SW480 (cell line): ENCODE measurements around the gene SLC51B.
A peak's percentile ranks its signal among the peaks of the same experiment; 100 is the strongest.

ENCODE experiments used
- DNase-seq: peaks from one replicate; pipeline ENCODE4 v3.0.0-alpha.2; 2016; ENCODE audit warnings: low spot score

The SLC51B gene

DNA sequence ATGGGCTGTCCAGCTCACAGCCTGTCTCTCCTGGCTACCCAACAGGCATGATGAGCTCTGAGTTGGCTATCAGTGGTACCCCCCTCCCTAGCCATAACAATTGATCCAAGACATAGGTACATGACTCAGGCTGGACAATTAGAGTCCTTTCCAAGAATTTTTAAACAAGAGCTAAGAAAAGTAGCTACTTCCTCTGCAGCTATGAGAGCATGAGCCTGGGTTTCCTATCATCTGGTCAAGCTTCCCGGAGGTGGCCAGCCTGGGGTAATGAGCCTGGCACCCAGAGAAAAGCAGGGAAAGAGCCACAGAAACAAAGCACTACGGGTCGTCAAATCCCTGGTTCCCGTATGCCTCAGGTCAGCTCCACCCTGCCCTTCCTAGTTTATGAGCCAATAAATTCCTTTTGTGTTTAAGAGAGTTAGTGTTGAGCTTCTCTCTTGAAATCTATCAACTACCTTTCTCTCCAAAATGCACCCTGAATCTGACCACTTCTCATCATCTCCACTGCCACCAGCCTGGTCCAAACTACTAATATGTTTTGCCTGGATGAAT is 2.3 kb upstream of the SLC51B start:
- no peak for DNase-seq

DNA sequence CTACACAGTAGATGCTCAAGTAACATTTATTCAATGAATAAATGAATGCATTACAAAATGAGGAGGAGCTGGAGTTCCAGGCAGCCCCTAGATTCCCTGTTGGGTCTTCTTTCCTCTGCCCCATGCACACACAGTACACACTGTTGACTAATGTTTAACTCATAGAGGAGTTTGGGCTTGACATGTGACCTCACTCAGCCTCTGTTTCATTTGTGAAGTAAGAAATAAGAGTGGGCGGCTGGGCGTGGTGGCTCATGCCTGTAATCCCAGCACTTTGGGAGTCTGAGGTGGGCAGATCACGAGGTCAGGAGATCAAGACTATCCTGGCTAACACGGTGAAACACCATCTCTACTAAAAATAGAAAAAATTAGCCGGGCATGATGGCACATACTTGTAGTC is 969 bp upstream of the SLC51B start:
- DNase-seq, result peak; percentile 84

DNA sequence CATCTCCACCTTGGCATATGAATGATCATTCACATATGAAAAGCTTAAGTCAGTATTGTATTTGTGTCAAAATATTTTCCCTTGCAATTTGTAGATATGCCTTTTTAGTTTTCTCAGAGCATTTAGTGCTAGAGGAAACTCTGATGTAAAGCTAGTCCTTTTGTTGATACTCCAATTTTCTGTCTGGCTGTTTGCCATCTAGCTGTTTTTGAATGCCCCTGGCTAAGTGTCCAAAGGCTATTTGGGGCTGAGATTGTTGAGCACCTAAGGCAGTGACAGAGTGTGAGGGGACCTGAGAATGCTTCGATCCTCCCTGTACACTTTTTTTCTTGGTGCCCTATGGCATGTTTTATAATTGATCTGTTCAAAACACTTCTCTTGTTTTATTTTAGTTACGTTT is 3.1 kb downstream of the SLC51B start:
- DNase-seq, result no peak

DNA sequence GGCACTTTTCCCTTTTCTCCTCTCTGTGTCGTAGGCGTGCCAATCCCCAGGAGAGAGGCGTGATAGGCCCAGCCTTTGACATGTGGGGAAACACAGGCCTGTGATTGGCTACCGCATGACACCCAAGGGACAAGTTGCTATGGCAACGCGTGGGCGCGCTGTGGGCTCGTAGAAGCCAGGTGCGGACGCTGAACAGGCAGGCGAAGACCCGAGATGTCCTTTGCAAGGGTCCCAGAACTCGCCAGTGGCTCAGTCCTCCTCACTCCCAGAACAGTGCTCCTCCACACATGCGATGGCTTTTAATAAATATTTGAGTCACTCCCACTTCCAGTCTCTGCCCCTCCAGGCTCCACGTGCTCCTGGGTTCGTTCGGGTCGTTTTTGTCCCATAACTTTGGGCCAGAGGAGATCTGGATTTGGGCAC is 4.2 kb downstream of the SLC51B start:
- DNase-seq, result peak; percentile 96

DNA sequence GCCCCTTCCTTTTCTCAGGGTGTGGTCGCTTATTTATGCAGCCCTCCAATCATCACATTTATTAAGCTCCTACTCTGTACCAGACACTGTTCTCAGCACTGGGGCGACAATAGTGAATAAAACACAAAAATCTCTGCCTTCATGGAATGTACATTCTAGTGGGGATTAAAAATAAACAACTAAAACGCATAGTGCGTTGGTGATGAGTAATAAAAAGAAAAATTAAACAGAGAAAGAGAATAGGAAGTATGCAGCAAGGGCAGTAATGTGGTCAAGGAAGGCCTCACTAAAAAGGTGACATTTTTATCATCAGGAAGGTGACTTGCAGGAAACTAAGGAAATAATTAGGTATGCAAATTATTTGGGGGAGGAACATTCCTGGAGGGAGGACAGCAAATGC is 5.1 kb downstream of the SLC51B start:
- DNase-seq, result no peak

DNA sequence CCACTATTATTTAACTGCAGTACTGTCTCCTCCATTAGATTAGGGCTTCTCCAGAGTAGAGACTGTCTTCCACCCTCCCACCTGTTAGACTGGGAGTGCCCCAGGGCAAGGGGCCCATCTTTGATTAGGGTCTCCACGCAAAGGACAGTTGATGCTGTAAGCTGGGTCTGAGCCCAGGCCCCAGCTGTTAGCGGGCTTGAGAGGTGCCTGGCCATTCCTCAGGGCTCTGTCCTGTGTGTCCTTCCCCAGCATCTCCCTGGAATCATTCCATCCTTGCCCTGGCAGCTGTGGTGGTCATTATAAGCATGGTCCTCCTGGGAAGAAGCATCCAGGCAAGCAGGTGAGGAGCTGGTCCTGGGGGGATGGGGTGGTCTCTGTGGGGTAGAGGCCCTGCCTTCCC is 6.1 kb downstream of the SLC51B start:
- no peak for DNase-seq

DNA sequence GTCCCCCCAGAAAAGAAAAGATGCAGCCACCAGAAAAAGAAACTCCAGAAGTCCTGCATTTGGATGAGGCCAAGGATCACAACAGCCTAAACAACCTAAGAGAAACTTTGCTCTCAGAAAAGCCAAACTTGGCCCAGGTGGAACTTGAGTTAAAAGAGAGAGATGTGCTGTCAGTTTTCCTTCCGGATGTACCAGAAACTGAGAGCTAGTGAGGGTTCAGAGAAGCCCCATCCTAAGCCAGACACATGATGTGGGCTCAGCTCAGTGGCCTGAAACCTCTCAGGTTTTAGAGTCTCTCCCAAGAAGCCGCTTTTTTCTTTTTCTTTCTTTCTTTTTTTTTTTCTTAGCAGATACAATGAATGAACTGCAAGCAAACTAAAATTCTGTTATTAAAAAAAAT is 7.8 kb downstream of the SLC51B start:
- no peak for DNase-seq

DNA sequence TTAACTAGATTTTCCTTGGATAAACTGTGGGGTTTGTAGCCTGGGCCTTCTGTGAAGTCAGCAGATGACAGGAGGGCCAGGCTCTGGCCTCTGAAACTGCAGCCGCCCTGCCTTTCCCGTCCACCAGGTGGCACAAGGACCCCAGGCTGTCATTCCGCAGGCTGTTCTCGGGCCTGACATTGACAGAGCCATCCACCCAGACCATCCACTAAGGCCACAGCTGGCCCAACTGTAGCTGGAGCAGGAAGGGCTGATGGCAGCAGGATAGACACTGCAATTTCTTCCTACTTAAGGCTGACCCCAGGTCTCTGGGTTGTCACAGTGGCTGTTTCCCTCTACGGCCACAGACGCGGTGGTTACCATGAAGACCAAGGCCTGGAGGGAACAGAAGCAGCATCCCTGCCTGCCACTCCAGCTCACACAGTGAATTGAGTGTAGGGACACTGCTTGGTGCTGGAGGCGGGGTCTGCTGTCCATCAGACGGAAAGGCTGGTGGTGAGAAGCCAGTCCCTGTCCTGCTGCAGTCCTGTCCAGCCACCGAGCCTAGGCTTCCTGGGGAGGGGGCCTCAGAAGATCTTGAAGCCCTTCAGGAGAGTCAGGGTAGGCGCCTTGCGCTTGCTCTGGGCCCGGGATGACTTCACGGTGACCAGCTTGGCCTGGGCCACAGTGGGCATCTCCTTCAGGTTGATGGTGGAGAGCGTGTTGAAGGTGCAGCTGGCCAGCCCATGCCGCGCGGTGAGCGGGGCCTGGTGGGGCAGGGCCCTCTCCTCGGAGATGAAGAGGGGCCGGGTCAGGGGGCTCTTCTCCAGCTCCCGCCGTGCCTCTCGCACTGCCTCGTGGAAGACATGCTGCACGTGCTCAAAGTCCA is 9.4 kb downstream of the SLC51B start:
- peak; percentile 71 for DNase-seq

DNA sequence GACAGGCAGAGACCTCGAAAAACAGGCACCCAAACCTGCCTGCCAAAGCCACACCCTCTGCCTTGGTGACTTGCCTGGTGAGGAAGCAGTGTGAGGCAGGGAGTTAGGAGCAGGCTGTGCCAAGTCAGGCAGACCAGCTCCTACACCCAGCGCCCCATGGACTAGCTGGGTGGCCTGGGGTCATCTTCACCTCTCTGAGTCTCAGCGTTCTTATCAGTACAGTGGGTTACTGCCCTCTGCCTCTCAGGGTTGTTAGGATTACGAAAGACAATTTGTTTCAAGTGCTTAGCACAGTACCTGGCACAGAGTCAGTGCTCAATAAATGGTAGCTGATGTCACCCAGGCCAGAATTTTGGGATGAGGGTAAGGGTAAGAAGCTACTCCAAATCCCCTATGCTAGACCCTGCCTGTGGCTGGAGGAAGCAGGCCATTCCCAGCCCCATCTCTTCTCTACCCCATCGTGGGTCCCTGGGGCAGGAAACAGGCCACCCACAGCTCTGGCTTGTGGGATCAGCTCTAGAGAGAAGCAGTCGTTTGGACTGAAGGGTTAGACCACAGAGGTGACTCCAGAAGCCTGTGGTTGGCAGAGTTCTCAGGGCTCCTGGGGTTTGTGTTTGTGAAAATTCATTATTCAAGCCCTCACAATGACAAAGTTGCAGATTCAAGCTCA is 10.1 kb downstream of the SLC51B start:
- no peak for DNase-seq

DNA sequence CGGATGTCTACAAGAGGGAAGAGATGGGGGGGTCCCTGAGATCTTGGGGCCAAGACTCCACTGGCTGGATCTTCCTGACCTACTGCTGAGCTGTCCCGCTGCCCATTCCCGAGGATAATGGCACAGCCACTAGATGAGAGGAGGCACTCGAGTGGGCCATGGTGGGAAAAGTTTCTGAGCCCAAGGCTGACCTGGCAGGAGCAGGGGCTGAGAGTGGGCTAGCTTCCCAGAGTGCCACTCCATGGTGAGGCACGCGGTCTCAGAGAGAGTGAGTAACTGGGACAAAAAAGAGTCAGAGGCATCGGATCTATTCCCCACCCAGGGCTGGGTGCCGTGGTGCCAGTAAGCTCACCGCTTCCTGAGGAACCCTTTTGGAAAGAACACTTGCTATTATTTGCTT is 10.9 kb downstream of the SLC51B start:
- DNase-seq, result no peak

DNA sequence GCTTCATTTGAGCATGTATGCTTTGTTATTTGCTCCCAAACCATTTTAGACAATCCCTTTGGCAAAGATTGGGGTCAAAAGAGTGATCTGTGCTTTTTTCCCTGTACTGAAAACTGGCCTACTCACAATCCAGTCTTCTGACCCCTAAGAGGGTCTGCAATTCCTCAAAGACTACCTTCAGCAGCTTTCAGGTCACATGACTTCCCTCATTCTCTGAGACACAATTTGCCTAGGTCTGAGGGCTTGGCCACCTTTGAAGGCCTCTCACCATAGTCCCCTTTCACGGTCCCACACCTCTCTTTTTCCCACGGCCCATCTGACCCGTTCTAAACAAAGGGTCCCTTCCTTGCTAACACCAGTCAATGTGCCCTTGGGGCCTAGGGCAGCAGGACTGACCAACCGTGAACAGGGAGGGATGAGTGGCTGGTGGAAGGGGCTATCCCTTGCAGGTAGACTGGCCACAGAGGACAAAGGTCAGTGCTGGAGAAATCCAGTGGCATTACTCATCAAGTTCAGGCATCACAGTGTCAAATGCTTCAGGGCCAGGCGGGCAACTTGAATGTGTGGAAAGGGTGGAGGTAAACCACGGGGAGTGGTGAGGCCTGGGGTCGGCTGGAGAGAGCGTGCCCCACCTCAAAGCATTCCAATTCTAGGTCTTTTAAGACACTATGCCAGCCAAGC is 11.8 kb downstream of the SLC51B start:
- DNase-seq, result peak; percentile 98

DNA sequence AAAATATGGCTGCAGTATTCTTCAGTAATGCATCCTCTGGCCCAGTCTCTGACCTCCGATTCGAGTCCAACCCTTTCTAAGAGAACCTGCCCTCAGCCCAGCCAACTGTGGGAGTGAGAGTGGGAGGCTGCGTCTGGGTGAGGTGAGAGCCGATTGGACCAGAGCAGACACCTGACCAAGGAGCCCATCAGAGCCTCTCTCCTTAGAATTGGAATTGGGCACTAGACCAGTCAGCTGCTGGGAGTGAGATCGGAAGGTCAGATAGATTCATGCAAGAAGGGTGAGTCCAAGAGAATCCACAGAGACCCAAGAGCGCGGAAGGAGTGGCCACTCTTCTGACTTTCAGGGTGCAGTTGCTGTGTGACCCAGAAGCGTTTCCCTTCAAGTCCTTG is 12.4 kb downstream of the SLC51B start:
- DNase-seq, result no peak

DNA sequence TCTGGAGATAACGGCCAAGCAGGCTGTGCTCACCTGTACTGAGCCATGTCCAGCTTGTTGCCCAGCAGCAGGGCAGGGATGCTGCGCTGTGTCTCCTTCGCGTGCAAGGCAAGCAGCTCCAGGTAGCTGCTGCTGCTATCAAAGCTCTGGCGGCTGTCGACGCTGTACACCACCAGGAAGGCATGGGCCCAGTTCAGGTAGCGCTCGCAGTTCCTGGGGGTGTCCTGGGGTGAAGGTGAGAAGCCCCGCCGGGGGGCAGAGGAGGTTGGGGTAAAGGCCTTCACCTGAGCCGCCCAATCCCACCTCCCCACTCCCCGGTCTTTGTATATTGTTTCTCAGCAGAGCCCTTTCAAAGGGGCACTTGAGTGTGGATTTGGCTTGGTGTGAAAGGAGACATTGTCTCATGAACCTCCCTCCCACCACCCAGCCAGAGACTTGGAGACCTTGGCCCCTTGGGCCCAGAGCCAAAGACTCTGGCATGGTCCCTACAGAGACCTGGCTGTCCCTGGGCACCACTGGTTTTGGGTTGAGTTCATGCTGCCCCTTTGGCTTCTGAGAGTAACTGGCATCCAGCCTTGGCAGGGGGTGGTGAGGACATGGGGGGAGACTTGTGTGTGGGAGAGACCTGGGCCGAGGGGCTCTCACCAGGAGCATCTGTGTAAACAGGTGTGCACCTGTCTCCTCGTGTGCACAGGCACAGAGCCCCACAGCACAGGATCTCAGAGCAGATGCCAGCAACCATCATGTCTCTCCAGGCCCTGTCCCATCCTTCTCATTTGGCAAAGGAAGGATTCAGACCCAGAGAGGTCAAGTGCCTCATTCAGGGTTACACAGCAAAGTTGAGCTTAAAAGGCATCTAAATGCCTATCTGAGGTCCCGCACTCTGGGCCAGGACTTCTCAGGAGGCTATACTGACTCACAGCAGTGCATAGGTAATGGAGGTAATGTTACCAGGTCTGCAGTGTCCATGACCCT is 13.5 kb downstream of the SLC51B start:
- DNase-seq, result no peak

DNA sequence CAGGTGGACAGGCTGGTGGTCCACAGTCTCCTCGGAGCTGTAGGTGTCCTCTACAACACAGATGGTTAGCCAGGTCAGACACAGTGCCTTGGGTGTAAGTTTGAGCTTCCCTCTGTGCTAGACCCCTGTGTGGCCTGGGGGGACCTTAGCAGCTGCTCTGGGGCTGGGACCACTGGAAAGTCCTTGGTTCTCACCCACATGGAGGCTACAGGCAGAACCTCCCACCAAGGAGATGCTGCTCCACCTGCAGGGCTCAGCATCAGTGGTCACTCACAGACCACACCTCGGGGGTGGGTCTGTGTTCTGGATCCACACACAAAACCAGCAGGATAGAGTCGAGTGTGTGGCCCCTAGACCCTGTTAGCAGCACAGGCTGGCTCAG is 14.2 kb downstream of the SLC51B start:
- no peak for DNase-seq

DNA sequence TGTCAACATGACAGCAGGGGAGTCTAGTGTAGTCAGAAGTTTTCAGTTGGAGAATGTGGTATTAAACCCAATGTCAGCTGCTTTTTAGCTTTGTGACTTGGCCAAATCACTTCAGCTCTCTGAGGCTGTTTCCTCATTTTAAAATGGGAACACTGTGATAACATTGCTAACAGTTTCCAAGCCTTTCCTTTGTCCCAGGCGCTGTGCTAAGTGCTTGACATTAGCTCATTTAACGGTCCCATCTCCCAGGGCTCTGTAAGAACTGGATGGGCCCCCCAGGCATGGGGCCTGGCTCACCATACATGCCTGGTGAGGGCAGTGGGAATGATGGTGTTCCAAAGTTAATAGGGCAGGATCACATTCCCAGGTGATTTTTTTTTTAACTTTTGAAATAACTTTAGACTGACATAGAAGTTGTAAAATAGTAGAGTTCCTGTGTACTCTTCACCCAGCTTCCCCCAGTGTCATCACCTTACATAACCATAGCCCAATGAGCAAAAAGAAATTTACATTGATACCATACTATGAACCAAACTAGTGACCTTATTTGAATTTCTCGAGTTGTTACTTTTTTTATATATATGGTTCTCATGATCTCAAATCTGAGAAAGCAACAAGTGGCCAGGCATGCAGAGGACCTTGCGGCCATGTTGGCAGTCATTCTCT is 14.9 kb downstream of the SLC51B start:
- no peak for DNase-seq

DNA sequence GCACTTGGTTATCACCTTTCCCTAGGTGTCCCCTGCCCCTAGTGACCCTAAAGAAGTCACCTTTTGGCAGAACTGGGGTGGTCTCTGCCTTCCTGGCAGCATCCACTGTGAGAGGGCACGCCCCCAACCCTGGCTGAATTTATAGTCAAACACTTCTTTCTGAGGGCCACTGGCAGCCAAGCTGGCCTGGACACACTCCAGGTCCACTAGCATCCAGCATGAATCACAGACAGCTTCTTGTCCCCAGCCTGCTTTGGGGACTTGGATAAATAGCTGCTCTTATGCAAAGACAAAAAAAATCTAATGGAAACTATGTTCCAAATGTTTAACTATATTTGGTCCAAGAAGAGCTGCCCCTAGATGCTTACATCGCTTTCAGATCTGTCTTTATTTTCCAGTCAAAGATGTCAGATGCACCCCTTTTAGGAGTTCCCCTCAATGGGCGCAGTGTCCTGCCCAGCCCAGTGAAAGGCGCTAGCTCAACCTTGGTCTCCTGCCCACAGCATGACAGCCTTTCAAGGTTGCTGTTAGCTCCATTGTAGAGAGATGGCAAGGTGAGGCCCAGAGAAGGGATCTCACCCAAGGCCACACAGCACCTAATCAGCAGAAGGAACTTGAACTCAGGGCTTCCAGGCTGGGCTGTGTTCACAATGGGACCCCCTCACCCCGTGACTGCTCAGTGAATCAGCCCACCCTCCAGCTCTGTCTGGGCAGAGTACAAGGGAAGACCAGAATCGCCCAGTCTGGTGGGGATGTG is 15.6 kb downstream of the SLC51B start:
- no peak for DNase-seq

DNA sequence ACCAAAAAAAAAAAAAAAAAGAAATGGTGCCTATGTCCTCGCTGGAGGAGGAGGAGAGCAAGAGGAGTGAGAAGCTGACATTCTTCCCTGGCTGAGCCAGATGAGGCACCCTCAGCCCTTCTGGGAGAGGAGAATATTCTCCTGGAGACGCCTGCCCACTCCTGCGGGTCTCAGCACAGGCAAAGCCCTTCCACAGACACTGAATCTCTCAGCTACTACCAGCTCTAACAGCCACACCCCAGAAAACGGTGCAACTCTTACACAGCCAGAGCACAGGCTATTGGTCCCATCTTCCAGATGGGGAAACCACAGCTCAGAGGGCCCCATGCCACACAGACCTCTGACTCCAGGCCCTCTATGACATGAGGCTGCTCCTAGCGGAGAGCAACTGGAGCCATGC is 16.9 kb downstream of the SLC51B start:
- no peak for DNase-seq

DNA sequence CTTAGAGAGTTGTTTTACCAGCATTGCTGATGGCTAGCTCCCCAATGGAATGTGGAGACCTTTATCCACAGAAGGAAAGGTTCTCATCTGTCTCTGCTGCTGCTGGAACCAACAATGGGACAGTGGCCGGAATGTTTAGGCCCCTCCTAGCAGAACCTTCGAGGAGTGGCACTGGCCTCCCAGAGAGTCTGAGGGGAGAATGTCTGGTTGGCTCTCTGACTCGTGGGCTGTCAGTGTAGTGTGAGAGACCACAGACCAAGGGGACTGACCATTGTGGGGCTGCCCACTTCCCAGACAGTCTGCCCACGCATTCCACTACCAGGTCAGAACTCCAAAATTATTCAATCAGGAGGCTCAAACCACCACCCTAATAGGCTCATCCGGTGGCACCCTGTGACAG is 17.5 kb downstream of the SLC51B start:
- no peak for DNase-seq

DNA sequence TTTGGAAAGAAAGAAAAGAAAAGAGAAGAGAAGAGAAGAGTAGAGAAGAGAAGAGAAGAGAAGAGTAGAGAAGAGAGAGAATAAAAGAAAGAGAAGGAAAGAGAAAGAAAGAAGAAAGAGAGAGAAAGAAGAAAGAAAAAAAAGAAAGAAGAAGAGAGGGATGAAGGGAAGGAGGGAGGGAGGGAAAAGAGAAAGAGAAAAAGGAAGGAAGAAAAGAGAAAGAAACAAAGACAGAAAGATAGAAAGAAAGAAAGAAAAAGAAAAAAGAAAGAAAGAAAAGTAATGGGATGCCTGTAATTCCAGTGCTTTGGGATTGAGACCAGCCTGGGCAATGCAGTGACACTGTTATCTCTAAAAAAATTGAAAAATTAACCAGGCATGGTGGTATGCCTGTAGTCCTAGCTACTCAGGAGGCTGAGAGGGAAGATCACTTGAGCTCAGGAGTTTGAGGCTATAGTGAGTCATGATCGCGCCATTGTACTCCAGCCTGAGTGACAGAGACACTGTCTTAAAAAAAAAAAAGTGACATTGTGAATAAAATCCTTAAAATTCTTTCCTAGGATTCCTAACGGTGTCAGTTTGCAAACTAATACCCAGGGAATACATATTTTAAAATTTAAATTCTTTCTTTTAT is 20.9 kb downstream of the SLC51B start:
- no peak for DNase-seq
